K562 (cell line): ENCODE measurements around the gene SEC14L2. TPM values are rescaled to one million over a fixed set of nuclear protein-coding genes. Genes with fewer than 3 reads are reported as not detected.

Experiments
- ARNT ChIP-seq, 2 experiments: fragments of 450-650 bp; IDR thresholded peaks; 2 replicates each; pipeline ENCODE4 v1.6.1; 2016; ENCODE audit warnings: mild to moderate bottlenecking in 1 of 2
- CREB1 ChIP-seq, 2 experiments: sonication (generic) in 1 of 2; formaldehyde crosslinking in 1 of 2; IDR thresholded peaks; 2 replicates each; pipeline versions ENCODE4 v1.6.1 to v1.8.0; 2012 to 2022; ENCODE audit warnings: inconsistent platforms in 1 of 2, mild to moderate bottlenecking in 1 of 2, missing genetic modification reagents in 1 of 2, moderate library complexity in 1 of 2
- E2F6 ChIP-seq, 2 experiments: IDR thresholded peaks; 2 replicates each; pipeline ENCODE4 v1.6.1; 2011; ENCODE audit warnings: borderline replicate concordance in 1 of 2, control low read depth in 1 of 2, low read depth in 1 of 2, low read length in 1 of 2, mild to moderate bottlenecking in 1 of 2, mixed read lengths in 1 of 2, moderate library complexity in 1 of 2; ENCODE audit not compliant: insufficient read depth in 1 of 2, insufficient read length in 1 of 2, poor library complexity in 1 of 2, severe bottlenecking in 1 of 2; ENCODE audit errors: extremely low read depth in 1 of 2
- ELF4 ChIP-seq: fragments of 450-650 bp; formaldehyde crosslinking; IDR thresholded peaks from 2 replicates; pipeline ENCODE4 v1.4.0; 2022; ENCODE audit warnings: missing genetic modification characterization
- GABPA ChIP-seq: fragments of 200-800 bp; sonication (Bioruptor generic); conservative IDR thresholded peaks from 2 replicates; pipeline ENCODE4 v1.6.1; 2016; ENCODE audit warnings: low read depth, missing genetic modification characterization, missing compliant biosample characterization
- GABPB1 ChIP-seq: sonication (generic); formaldehyde crosslinking; IDR thresholded peaks from 2 replicates; pipeline ENCODE4 v1.8.0; 2022; ENCODE audit warnings: mild to moderate bottlenecking, missing genetic modification reagents
- JUN ChIP-seq, 2 experiments: sonication (generic) in 1 of 2; formaldehyde crosslinking in 1 of 2; IDR thresholded peaks; 2 replicates each; pipeline versions ENCODE4 v1.6.1 to v1.8.0; 2012 to 2022; ENCODE audit warnings: borderline replicate concordance in 2 of 2, mild to moderate bottlenecking in 2 of 2, improper control_type of control experiment in 1 of 2, low read depth in 1 of 2, low read length in 1 of 2, missing genetic modification reagents in 1 of 2
- PHF8 ChIP-seq: fragments of 200-600 bp; sonication (generic); IDR thresholded peaks from 2 replicates; pipeline ENCODE4 v1.6.1; 2012; ENCODE audit warnings: mixed run types, mild to moderate bottlenecking, inconsistent platforms, low read length, moderate library complexity, borderline replicate concordance
- POLR2G ChIP-seq: fragments of 200-400 bp; formaldehyde crosslinking; IDR thresholded peaks from 2 replicates; pipeline ENCODE4 v1.6.1; 2017; ENCODE audit warnings: low read depth, mild to moderate bottlenecking, antibody characterized with exemption, low read length, moderate library complexity
- TAF1 ChIP-seq: IDR thresholded peaks from 2 replicates; pipeline ENCODE4 v1.6.1; 2011; ENCODE audit warnings: mild to moderate bottlenecking, low read length, moderate library complexity; ENCODE audit not compliant: insufficient read depth, control insufficient read depth, severe bottlenecking; ENCODE audit errors: extremely low read depth
- XRCC3 ChIP-seq: fragments of 450-650 bp; IDR thresholded peaks from 2 replicates; pipeline ENCODE4 v1.6.1; 2017; ENCODE audit warnings: mild to moderate bottlenecking, moderate library complexity
- polyA plus RNA-seq, 8 experiments: library from polyadenylated mRNA; depleted of rRNA in 4 of 8; stranded (reverse) in 5 of 8; unstranded in 3 of 8; fragments of >200 nt; fragmentation: Nextera tagmentation in 2 of 8; fragmentation: Illumina TruSeq in 1 of 8; extraction: Ambion mirVana in 2 of 8; extraction: Trizol in 1 of 8; gene quantifications; 2 replicates each; pipeline versions ENCODE4 v1.2.1 to v1.2.3, GENCODE V29; 2011 to 2014; ENCODE audit warnings: inconsistent platforms in 1 of 8, missing spikeins in 1 of 8
- total RNA-seq, 7 experiments: library from RNA; depleted of rRNA in 6 of 7; stranded (reverse); fragments of >200 nt in 6 of 7; fragmentation: Illumina TruSeq in 2 of 7; extraction: Trizol in 2 of 7; gene quantifications; 2 replicates each; pipeline versions ENCODE4 v1.2.1 to v1.2.3, GENCODE V29; 2011 to 2021; ENCODE audit warnings: low replicate concordance in 1 of 7
- TF ChIP-seq, protein P1 (sequence below): fragments of 250-450 bp; sonication (Bioruptor Pico); IDR thresholded peaks from 2 replicates; pipeline ENCODE4 v1.5.0; 2021; ENCODE audit warnings: mild to moderate bottlenecking, borderline replicate concordance
- TF ChIP-seq, protein P2 (sequence below): sonication (generic); formaldehyde crosslinking; IDR thresholded peaks from 2 replicates; pipeline ENCODE4 v1.8.1; 2023; ENCODE audit warnings: mild to moderate bottlenecking, missing genetic modification reagents
- TF ChIP-seq, protein P3 (sequence below): fragments of 250-450 bp; sonication (Bioruptor Pico); IDR thresholded peaks from 2 replicates; pipeline ENCODE4 v1.4.0; 2020; ENCODE audit warnings: borderline replicate concordance

SEC14L2 gene
- total and polyA plus RNA-seq, 9 of the 15 experiments (the other 6 are each of a cell fraction or from before 2014, with no cell fraction given), result 0.03 to 0.17 (median 0.10) TPM

DNA sequence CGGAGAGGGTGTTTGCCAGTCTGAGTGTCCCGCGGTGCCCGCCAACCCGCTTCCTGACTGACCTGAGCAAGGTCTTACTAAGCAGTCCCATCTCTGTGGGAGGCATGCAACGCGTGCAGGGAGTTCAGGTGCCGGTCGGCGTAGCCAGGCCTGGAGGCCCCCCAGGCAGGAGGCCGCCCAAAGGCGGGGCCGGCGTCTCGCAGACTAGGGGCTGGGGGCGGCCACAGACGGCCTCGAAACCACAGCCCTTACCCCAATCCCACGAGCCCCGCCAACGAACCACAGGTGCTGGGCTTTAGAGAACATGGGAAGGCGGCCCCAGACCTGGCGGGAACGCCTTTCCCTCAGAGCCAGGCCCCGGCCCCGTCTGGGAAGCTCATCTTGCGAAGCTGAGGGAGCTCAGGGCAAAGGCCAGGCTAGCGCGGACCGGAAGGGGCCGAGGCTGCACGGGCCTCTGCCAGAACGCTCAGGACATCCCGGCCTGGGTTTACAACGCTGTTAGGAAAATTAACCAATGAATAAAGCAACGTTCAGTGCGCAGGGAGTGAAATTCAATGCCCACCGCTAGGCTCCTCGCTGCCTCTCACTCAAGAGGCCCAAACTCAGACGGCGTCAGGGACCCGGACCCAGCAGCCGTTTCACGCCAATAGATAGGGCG is 26.6 kb downstream of the SEC14L2 start (continued):
- TF ChIP-seq, protein P1, sequence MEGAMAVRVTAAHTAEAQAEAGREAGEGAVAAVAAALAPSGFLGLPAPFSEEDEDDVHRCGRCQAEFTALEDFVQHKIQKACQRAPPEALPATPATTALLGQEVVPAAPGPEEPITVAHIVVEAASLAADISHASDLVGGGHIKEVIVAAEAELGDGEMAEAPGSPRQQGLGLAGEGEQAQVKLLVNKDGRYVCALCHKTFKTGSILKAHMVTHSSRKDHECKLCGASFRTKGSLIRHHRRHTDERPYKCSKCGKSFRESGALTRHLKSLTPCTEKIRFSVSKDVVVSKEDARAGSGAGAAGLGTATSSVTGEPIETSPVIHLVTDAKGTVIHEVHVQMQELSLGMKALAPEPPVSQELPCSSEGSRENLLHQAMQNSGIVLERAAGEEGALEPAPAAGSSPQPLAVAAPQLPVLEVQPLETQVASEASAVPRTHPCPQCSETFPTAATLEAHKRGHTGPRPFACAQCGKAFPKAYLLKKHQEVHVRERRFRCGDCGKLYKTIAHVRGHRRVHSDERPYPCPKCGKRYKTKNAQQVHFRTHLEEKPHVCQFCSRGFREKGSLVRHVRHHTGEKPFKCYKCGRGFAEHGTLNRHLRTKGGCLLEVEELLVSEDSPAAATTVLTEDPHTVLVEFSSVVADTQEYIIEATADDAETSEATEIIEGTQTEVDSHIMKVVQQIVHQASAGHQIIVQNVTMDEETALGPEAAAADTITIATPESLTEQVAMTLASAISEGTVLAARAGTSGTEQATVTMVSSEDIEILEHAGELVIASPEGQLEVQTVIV, result no peak
- TF ChIP-seq E2F6 (IDR thresholded peaks at IDR 0.05; ENCODE audit: borderline replicate concordance in 1 of 2, extremely low read depth in 1 of 2, insufficient read depth in 1 of 2, insufficient read length in 1 of 2, low read depth in 1 of 2, low read length in 1 of 2, poor library complexity in 1 of 2, severe bottlenecking in 1 of 2) (peak; percentile 53 to 72), JUN (IDR thresholded peaks at IDR 0.05; ENCODE audit: borderline replicate concordance, low read depth, low read length) (no peak), JUN (CRISPR knock-in tag; IDR thresholded peaks at IDR 0.05; ENCODE audit: borderline replicate concordance) (0 out of 2 replicates have a peak, but pooled peaks have one; percentile 54), CREB1 (IDR thresholded peaks at IDR 0.05) (no peak), CREB1 (CRISPR knock-in tag; IDR thresholded peaks at IDR 0.05) (no peak), PHF8 (peak; percentile 65; the same call in 1 of the 2 replicates), POLR2G (no peak; the same call in 1 of the 2 replicates), ARNT (IDR thresholded peaks at IDR 0.05) (no peak), GABPA (tag) (peak; percentile 66), TAF1 (peak; percentile 77), XRCC3 (no peak), ELF4 (CRISPR knock-in tag) (no peak), GABPB1 (CRISPR knock-in tag) (no peak)
- TF ChIP-seq, protein P2, sequence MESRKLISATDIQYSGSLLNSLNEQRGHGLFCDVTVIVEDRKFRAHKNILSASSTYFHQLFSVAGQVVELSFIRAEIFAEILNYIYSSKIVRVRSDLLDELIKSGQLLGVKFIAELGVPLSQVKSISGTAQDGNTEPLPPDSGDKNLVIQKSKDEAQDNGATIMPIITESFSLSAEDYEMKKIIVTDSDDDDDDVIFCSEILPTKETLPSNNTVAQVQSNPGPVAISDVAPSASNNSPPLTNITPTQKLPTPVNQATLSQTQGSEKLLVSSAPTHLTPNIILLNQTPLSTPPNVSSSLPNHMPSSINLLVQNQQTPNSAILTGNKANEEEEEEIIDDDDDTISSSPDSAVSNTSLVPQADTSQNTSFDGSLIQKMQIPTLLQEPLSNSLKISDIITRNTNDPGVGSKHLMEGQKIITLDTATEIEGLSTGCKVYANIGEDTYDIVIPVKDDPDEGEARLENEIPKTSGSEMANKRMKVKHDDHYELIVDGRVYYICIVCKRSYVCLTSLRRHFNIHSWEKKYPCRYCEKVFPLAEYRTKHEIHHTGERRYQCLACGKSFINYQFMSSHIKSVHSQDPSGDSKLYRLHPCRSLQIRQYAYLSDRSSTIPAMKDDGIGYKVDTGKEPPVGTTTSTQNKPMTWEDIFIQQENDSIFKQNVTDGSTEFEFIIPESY (CRISPR knock-in tag), result no peak
- TF ChIP-seq, protein P3, sequence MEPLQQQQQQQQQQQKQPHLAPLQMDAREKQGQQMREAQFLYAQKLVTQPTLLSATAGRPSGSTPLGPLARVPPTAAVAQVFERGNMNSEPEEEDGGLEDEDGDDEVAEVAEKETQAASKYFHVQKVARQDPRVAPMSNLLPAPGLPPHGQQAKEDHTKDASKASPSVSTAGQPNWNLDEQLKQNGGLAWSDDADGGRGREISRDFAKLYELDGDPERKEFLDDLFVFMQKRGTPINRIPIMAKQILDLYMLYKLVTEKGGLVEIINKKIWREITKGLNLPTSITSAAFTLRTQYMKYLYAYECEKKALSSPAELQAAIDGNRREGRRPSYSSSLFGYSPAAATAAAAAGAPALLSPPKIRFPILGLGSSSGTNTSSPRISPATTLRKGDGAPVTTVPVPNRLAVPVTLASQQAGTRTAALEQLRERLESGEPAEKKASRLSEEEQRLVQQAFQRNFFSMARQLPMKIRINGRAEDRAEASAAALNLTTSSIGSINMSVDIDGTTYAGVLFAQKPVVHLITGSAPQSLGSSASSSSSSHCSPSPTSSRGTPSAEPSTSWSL (CRISPR knock-in tag), result no peak
